Hepatocyte (in vitro differentiated cells): ENCODE results near the gene MGAT5B. TPM values are rescaled to one million over a fixed set of nuclear protein-coding genes. Genes with fewer than 3 reads are reported as not detected.
"Not testable (repeated sequence)": the region's sequence is repeated elsewhere in the genome, so short reads cannot be mapped to it uniquely, and the experiment has no call there.

Experiments
- DNase-seq: peaks from one replicate; pipeline ENCODE4 v3.0.0-alpha.2; 2016; ENCODE audit warnings: low spot score
- H2AFZ ChIP-seq: fragments of 200-600 bp; sonication (generic); 2 replicates; pipeline ENCODE4 v1.6.0; 2016; ENCODE audit warnings: antibody characterized with exemption, mild to moderate bottlenecking
- H3K27ac ChIP-seq: fragments of 200-600 bp; sonication (generic); 2 replicates; pipeline ENCODE4 v1.5.1; 2016; ENCODE audit warnings: mild to moderate bottlenecking
- H3K27me3 ChIP-seq: fragments of 200-600 bp; sonication (generic); 2 replicates; pipeline ENCODE4 v1.6.1; 2016
- H3K36me3 ChIP-seq: fragments of 200-600 bp; sonication (generic); replicated peaks from 2 replicates; pipeline ENCODE4 v1.5.1; 2016; ENCODE audit warnings: low read depth; ENCODE audit not compliant: insufficient read depth
- H3K4me1 ChIP-seq: fragments of 200-600 bp; sonication (generic); 2 replicates; pipeline ENCODE4 v1.5.1; 2016; ENCODE audit warnings: mild to moderate bottlenecking, moderate library complexity; ENCODE audit not compliant: insufficient read depth
- H3K4me2 ChIP-seq: fragments of 200-600 bp; sonication (generic); 2 replicates; pipeline ENCODE4 v1.6.0; 2016
- H3K4me3 ChIP-seq: fragments of 200-600 bp; sonication (generic); 2 replicates; pipeline ENCODE4 v1.5.1; 2016; ENCODE audit warnings: mild to moderate bottlenecking
- H3K79me2 ChIP-seq: fragments of 200-600 bp; sonication (generic); 2 replicates; pipeline ENCODE4 v1.6.0; 2017; ENCODE audit warnings: mild to moderate bottlenecking
- H3K9me2 ChIP-seq: fragments of 200-600 bp; sonication (generic); replicated peaks from 2 replicates; pipeline ENCODE4 v1.6.0; 2017; ENCODE audit warnings: mild to moderate bottlenecking; ENCODE audit not compliant: insufficient read depth
- H3K9me3 ChIP-seq: fragments of 200-600 bp; sonication (generic); 2 replicates; pipeline ENCODE4 v1.5.1; 2016; ENCODE audit warnings: low read depth, mild to moderate bottlenecking
- H4K20me1 ChIP-seq: fragments of 200-600 bp; sonication (generic); 2 replicates; pipeline ENCODE4 v1.6.0; 2016; ENCODE audit warnings: mild to moderate bottlenecking; ENCODE audit not compliant: insufficient read depth, poor library complexity, severe bottlenecking
- EZH2 ChIP-seq: fragments of 200-600 bp; sonication (generic); IDR thresholded peaks from 2 replicates; pipeline ENCODE4 v1.6.1; 2016; ENCODE audit warnings: antibody characterized with exemption, mild to moderate bottlenecking, borderline replicate concordance
- EZH2phosphoT487 ChIP-seq: fragments of 200-600 bp; sonication (generic); IDR thresholded peaks from one replicate; pipeline ENCODE4 v1.6.1; 2018; ENCODE audit warnings: antibody characterized with exemption, mild to moderate bottlenecking, low read depth, moderate library complexity; ENCODE audit not compliant: unreplicated experiment, severe bottlenecking
- WGBS: methylation state at CpG from one replicate; pipeline ENCODE4 v1.1.6; 2016; ENCODE audit warnings: low lambda C conversion rate; ENCODE audit errors: missing lambda C conversion rate; 5-methylcytosine and 5-hydroxymethylcytosine counted together
- polyA plus RNA-seq: library from polyadenylated mRNA; unstranded; fragments of >200 nt; fragmentation: Nextera tagmentation; extraction: Ambion mirVana; gene quantifications from 2 replicates; pipeline ENCODE4 v1.2.1, GENCODE V29; 2016
- total RNA-seq: library from RNA; depleted of rRNA; stranded (reverse); fragments of >200 nt; gene quantifications from 2 replicates; pipeline ENCODE4 v1.2.3, GENCODE V29; 2014
- TF ChIP-seq, protein P1 (sequence below): fragments of 200-600 bp; sonication (generic); IDR thresholded peaks from 2 replicates; pipeline ENCODE4 v1.5.1; 2016; ENCODE audit warnings: antibody characterized with exemption, mild to moderate bottlenecking; ENCODE audit not compliant: poor library complexity

Gene MGAT5B
- total and polyA plus RNA-seq, 2 experiments from 2014 or later = 0.89 to 1.1 TPM

DNA sequence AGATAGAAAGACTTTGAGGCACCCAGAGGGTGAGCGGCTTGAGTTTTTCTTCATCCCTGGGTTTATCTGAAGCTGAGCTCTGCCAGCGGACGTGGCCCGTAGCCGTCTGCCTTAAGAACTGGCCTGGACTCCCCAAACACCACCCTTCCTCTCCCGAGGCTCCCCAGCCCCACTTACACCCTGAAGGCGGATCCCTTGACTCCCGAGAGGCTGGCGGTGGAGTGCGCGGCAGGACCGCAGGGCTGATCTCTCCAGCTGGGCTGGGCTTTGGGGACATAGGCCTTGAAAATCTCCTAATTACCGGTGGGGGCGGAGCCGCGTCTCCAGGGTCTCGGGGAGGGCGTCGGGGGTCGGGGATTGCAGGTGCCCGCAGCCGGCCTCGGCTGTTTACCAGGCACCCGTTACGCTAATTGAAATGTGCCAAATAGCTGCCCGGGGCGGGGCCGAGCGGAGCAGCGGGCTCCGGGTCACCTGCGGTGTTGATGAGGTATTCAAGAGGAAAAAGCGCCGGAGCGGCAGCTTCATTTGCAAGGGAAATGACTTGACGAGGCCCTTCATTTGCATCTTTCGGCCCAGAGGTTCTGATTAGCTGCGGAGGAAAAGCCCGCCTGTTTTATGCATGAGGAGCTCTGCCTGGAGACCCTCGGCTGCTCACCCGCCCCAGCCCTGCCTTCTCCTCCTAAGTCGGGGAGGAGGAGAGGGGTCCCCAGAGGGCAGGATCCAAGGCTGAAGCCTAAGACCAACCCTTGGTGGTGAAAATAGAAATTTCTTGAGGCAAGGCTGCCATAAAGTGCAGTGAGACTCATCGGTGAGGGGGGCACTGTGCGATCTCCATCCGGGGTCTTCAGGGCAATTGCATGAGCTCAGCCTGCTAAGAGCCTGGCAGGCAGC is 100.7 kb downstream of the MGAT5B start:
- Histone ChIP-seq H3K27me3 (peaks cover 48% of the 10 kb centered on the region), H3K4me3 (peak overlapping the region; percentile 24), H4K20me1 (no peaks in the 10 kb centered on the region), H3K36me3 (no peaks in the 10 kb centered on the region), H3K4me2 (peak overlapping the region; percentile 91), H2AFZ (peak overlapping the region; percentile 53), H3K79me2 (no peaks in the 10 kb centered on the region), H3K4me1 (peaks cover 10% of the 10 kb centered on the region), H3K9me2 (no peaks in the 10 kb centered on the region), H3K9me3 (no peaks in the 10 kb centered on the region), H3K27ac (no peak overlapping the region)
- DNase-seq = peak; percentile 53
- WGBS = 5% methylated on average over 38 of the region's 45 CpGs
- TF ChIP-seq EZH2 (peak; percentile 80), EZH2phosphoT487 (no peak)
- TF ChIP-seq, protein P1, sequence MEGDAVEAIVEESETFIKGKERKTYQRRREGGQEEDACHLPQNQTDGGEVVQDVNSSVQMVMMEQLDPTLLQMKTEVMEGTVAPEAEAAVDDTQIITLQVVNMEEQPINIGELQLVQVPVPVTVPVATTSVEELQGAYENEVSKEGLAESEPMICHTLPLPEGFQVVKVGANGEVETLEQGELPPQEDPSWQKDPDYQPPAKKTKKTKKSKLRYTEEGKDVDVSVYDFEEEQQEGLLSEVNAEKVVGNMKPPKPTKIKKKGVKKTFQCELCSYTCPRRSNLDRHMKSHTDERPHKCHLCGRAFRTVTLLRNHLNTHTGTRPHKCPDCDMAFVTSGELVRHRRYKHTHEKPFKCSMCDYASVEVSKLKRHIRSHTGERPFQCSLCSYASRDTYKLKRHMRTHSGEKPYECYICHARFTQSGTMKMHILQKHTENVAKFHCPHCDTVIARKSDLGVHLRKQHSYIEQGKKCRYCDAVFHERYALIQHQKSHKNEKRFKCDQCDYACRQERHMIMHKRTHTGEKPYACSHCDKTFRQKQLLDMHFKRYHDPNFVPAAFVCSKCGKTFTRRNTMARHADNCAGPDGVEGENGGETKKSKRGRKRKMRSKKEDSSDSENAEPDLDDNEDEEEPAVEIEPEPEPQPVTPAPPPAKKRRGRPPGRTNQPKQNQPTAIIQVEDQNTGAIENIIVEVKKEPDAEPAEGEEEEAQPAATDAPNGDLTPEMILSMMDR = no peak

DNA sequence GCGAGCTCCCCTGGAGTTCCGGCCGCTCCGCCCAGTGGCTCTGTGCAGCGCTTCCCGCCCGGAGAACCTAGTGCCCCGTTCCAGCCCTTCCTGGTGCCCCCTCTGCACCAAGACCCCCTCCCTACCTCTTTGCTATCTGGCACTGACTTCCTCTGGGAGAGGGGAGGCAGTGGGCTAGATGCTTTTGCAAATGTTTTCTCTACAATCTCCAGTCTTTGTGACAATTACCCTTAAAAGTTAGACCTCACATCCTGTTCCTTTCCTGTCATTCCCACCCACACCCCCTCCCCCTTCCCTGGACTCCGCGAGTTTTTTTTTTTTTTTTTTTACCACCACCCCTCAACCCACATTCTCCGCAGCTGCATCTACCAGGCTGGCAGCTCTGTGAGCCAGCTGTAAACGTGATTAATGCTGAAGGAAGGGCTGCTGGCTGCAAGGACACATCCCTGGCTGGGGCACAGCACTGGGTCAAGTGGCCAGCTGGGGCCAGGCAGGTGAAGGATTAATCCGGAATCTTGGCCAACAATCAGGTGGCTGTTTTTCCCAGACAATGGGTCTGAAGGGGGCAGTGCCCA is 101.5 kb downstream of the MGAT5B start:
- peak; percentile 67 for DNase-seq
- Histone ChIP-seq H2AFZ (no peak overlapping the region), H3K9me3 (no peaks in the 10 kb centered on the region), H4K20me1 (no peaks in the 10 kb centered on the region), H3K4me3 (no peak overlapping the region), H3K36me3 (no peaks in the 10 kb centered on the region), H3K9me2 (no peaks in the 10 kb centered on the region), H3K4me2 (peak overlapping the region; percentile 91), H3K79me2 (no peaks in the 10 kb centered on the region), H3K4me1 (peaks cover 10% of the 10 kb centered on the region), H3K27ac (no peak overlapping the region), H3K27me3 (peaks cover 48% of the 10 kb centered on the region)
- 5% methylated on average over 13 of the region's 13 CpGs for WGBS
- no peak for TF ChIP-seq EZH2
- TF ChIP-seq, protein P1 = no peak
- TF ChIP-seq EZH2phosphoT487 = no peak

DNA sequence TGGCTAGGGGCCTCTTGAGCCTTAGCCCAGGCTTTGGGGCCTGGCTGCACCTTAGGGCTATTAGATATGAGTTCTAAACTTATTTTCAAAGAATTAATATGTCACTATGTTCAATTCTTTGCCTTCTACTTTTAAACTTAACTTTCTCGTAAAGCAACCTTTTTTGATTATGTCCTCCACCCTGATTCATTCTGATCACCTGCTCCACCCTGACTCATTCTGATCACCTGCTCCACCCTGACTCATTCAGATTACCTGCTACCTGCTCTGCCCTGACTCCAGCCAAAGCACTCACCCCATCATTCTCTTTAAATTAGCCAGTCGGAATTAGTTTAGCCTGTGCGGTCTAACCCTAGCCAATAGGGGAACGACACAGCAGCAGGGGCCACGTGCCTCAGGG is 102.0 kb downstream of the MGAT5B start:
- Histone ChIP-seq H3K27me3 (peaks cover 48% of the 10 kb centered on the region), H3K4me2 (peak overlapping the region; percentile 91)
- not testable (repeated sequence) for H3K79me2 ChIP-seq, H3K9me3 ChIP-seq, H3K9me2 ChIP-seq, H3K4me1 ChIP-seq, H3K4me3 ChIP-seq, DNase-seq, H3K36me3 ChIP-seq, H4K20me1 ChIP-seq, H2AFZ ChIP-seq, H3K27ac ChIP-seq
- 81% methylated on average over 5 of the region's 5 CpGs for whole genome bisulfite sequencing

DNA sequence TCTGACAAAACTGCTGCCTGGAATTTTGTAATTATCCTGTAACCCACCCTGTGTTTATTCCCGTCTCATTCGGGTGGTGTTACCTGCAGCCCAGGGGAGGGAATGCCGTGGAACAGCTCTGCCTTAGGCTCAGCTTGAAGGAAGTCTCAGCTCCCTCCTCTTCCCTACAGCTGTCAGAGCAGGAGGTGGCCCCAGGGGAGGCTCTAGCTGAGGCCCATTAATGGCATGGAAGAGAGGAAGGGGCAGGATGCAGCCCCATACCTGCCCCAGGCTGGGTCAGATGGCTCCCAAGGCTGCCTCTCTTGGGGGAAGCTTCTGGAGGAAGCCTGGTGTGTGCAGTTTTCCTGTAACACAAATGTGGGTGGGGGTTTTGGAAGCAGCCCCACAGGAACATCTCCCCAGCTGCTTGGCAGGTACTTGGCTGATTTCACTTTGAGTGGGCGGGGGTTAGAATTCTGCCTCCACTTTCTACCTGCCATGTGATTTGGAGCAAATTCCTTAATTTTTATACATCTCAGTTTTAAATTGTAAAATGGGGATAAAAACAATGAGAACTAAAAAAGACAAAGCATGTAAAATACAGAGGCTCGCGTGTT is 103.9 kb downstream of the MGAT5B start:
- H3K27me3 ChIP-seq = peaks cover 34% of the 10 kb centered on the region
- H3K4me3 ChIP-seq = no peak overlapping the region
- no peak for DNase-seq
- no peaks in the 10 kb centered on the region for H3K9me3 ChIP-seq
- no peaks in the 10 kb centered on the region for H3K79me2 ChIP-seq
- no peaks in the 10 kb centered on the region for H3K9me2 ChIP-seq
- H3K4me2 ChIP-seq = no peak overlapping the region
- no peak overlapping the region for H2AFZ ChIP-seq
- TF ChIP-seq, protein P1 = no peak
- TF ChIP-seq EZH2phosphoT487 (no peak), EZH2 (no peak)
- no peaks in the 10 kb centered on the region for H4K20me1 ChIP-seq
- no peak overlapping the region for H3K27ac ChIP-seq
- WGBS = 66% methylated on average over 6 of the region's 6 CpGs
- no peaks in the 10 kb centered on the region for H3K36me3 ChIP-seq
- H3K4me1 ChIP-seq = peaks cover 10% of the 10 kb centered on the region
